PC-3 (cell line): ENCODE measurements around the gene PPP4R4.

Experiments
- EZH2 ChIP-seq: fragments of 300-600 bp; sonication (generic); IDR thresholded peaks from one replicate; pipeline ENCODE4 v1.6.1; 2017; ENCODE audit warnings: antibody characterized with exemption, mild to moderate bottlenecking, low read length; ENCODE audit not compliant: unreplicated experiment
- EZH2phosphoT487 ChIP-seq: fragments of 300-600 bp; sonication (generic); IDR thresholded peaks from 2 replicates; pipeline ENCODE4 v1.6.1; 2018; ENCODE audit warnings: mild to moderate bottlenecking, antibody characterized with exemption, low read length, borderline replicate concordance
- TF ChIP-seq, protein P1 (sequence below): fragments of 300-600 bp; sonication (generic); conservative IDR thresholded peaks from 2 replicates; pipeline ENCODE4 v1.5.1; 2017; ENCODE audit warnings: antibody characterized with exemption, low read depth, mild to moderate bottlenecking, low read length

DNA sequence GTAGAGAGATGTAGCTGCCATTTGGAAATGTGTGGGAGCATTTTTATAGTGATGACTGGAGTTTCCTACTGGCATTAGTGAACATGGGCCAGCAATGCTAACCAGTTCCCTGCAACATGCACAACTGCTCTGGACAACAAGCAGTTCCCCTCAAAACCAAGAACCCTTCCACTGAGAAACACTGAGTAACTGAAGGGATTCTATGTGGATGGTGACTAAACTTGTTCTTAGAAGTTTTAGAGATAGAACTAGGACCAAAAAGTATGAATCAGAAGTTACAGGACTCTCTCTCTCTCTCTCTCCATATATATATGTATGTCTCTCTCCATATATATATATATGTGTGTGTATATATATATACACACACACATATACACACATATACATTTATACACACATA, 111.0 kb downstream of the PPP4R4 start:
- TF ChIP-seq, protein P1, sequence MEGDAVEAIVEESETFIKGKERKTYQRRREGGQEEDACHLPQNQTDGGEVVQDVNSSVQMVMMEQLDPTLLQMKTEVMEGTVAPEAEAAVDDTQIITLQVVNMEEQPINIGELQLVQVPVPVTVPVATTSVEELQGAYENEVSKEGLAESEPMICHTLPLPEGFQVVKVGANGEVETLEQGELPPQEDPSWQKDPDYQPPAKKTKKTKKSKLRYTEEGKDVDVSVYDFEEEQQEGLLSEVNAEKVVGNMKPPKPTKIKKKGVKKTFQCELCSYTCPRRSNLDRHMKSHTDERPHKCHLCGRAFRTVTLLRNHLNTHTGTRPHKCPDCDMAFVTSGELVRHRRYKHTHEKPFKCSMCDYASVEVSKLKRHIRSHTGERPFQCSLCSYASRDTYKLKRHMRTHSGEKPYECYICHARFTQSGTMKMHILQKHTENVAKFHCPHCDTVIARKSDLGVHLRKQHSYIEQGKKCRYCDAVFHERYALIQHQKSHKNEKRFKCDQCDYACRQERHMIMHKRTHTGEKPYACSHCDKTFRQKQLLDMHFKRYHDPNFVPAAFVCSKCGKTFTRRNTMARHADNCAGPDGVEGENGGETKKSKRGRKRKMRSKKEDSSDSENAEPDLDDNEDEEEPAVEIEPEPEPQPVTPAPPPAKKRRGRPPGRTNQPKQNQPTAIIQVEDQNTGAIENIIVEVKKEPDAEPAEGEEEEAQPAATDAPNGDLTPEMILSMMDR, result no peak
- TF ChIP-seq EZH2 (no peak), EZH2phosphoT487 (no peak)
